Stimulated activated CD4-positive, alpha-beta T cell treated with anti-CD3 and anti-CD28 coated beads, TNF-alpha, amount 100 ng/mL, for 1 hour (primary cell): ENCODE results near the gene DUOX1.

Experiments used
- DNase-seq, 3 donors: peaks; one replicate each; pipeline ENCODE4 v3.0.0-alpha.2; 2020; ENCODE audit warnings: low read depth in 3 of 3, low spot score in 1 of 3

The DUOX1 gene

GRCh38 chr15:45165536-45165935, 35.7 kb downstream of the DUOX1 start:
- no peak for DNase-seq

GRCh38 chr15:45166834-45167630, 37.2 kb downstream of the DUOX1 start:
- DNase-seq = peak; percentile 53 to 65 (median 62)

GRCh38 chr15:45167631-45168205, 37.9 kb downstream of the DUOX1 start:
- DNase-seq = no peak

- no peak for DNase-seq
Observed at GRCh38 chr15:45168286-45168685, 38.5 kb downstream of the DUOX1 start.

GRCh38 chr15:45168751-45169551, 39.2 kb downstream of the DUOX1 start:
- DNase-seq = no peak

GRCh38 chr15:45169608-45170480, 40.0 kb downstream of the DUOX1 start:
- DNase-seq = no peak

DNA sequence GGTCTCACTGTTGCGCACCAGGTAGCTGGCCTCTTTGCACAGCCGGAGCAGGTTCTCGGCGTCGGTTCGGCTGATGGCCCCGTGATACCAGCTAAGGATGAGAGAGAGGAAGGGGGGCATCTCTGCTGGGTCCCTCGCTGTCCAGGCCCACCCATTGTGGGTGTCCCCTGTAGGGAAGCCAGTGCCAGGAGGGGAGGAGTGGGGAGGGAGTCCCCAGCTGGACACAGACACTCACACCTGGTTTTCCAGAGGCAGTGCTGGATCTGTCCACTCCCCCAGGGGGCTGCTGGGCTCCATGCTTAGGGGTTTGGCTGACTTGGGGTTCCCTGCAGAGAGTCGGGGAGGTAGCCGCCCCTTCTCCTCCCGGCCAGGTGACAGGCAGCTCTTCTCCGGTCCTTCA, 42.1 kb downstream of the DUOX1 start:
- no peak for DNase-seq

DNA sequence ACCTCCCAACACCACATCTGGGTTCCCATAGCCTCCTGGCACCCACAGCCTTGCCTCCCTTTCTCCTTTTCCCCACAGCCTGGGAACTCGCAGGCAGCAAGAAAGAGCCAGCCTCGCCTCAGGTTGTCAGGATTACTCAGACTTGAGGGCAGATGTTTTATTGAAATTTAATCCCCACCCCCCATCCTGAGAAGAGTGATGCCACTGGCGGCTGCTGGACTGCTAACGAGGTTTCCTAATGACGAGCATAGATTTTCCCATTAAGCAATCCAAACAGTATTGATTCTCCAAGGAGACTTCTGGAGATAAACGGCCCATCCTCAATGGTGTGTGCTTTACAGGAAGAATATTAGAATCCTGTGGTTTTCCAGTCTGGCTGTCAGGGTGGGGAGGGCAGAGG, 44.3 kb downstream of the DUOX1 start:
- no peak for DNase-seq

DNA sequence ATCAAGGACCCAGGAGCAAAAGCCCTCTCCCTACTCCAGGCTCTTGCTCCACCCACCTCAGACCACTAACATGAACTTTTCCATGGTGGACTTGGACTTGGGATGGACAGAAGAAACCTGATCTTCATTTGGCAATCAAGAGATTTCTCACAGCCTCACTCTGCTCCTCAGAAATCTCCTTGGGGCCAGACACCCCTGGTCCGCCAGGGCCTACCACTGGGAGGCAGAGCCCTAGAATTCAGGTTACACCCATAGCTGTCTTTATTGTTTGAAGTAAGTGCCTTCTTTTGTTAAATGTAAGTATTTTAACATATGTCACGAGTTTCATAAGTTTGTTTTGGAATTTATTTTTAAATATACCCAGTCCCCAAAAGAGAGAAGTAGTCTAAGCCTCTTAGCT, 44.8 kb downstream of the DUOX1 start:
- no peak for DNase-seq

DNA sequence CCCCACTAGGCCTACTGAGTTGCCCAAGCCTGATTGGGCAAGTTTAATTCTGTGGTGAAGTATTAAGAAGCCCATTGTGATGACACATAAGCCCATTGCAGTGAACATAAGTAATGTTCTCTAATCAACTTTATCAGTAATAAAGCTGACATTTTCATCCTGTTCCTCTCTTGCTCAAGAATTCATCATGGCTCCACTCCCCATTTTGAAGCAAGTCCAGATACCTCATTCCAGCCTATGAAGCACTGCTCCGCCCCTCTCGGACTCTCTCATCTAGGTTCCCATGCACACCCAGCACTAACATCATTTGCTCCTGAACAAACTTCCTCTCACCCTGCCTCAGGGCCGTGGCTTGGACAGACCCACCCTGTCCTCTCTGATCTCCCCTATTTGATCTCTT, 47.5 kb downstream of the DUOX1 start:
- no peak for DNase-seq

DNA sequence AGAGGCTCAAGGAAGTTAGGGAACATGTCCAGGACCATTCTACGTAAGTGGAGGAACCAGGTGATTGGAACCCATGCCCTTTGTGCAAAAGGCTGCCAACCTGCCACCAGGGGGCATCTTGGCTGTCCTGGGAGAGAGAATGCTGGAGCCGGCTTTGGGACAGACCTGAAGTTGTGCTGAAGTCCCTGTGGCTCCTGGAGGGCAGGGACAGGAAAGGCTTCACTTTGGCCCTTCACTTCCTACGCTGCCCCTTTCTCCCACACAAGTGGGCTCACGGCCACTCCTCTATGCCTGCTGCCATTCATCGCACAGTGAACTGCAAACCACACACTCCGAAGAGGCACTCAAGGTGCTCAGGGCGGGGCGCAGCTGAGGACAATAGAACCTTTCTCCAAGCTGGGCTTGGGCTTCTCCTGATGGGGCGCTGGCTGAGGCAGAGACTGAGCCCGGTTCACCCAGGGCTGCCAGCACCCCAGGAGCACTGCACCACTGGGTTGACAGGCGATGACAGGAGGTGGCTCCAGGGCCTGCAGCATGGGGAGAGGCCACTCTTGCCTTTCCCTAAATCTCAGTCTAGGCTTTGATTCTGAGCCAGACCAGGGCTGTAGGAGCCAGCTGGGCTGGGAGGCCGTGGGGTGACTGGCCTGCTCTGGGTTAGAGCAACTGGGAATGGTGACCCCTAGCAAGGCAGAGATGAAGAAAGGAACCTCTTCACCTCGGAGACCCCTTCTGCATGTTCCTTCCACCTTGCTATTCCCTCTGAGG, 49.6 kb downstream of the DUOX1 start:
- DNase-seq = peak in 1 of 3 donors; percentile 41

DNA sequence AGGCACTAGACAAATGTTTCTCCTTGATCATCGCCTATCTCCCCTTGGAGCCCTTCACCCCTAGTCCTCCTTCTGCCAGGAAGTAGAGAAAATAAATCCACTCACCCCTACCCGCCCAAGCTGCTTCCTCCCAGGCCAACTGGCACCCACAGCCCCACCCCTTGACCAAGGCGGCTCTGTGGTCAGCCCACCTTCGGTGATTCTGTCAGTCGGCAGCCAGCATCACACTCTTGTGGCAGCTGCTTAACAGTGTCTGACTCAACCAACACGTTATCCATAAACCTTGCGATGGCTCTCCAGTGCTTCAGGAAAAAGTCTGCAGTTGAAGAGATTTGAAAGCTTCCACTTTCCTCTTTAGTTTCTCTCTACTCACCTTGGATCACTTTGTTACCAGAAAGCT, 50.4 kb downstream of the DUOX1 start:
- no peak for DNase-seq

DNA sequence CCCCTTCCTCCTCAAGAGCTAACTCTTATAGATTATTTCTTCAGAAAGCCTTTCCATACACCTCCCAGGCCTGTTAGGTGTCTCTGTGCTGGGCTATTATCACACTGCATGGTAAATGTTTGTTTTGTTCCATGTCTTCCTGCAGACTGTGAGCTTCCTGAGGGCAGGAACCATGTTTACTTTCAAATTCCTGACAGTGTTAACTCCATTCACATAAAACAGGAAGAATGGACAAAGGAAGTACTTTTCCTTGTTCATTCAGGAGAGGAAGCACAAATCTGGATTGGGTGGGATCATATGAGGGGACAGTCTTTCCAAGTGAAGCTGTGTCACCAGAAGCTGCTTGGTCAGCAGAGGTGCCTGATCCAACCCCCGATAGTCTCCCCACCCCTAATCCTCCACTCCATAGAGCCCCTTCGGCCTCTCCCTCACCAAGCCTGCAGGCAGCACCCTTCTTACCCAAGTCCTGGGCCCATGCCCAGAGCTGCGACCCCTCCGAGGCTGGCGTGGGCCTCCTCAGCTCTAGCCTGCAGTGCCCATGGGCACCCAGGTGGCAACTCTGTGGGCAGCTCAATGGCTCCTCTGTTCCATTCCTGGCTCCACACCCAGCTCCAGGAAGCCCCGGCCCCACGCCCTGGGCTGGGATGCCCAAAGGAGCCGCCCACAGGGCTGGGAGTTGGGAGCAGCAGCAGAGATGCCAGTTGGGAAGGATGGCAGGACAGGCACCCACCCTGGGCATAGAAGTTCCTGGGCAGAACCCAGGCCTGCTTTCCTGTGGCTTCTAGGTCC, 51.0 kb downstream of the DUOX1 start:
- no peak for DNase-seq

GRCh38 chr15:45181491-45182285, 51.9 kb downstream of the DUOX1 start:
- DNase-seq = no peak

DNA sequence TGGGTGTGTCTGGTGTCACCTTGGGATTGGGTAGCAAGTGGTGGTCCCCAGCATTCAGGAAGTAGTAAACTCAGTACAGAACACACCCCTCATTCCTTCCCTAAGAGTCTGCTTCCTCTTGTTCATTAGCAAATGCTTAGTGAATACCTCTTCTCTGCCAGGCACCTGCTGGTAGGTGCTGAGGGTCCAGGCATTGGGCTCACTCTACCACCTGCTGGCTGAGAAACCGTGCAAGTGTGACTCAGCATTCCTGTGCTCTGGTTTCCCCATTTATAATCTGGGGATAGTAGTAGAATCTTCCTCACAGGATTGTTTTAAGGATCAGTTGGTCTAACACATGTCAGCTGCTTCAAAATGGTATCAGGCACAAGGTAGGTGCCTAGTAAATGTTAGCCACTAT, 53.2 kb downstream of the DUOX1 start:
- no peak for DNase-seq

DNA sequence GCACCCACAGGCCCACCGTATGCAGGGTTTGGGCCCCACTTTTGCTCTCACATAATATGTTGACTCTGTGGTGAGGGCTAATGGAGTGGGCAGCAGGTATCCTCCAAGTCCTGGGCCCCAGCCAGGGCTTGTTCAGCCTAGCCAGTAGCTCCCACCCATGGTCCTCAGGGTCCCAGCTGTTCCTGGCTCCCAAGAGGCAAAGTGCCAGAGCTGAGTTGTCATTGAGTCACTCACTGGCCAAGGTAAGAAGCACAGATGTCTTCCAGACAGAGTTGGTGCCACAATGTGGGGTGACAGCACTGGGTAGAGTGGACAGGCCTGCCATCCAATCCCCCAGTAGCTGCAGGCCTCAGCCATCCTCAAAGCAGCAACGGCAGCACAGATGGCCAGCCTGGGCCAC, 53.7 kb downstream of the DUOX1 start:
- no peak for DNase-seq

GRCh38 chr15:45184562-45185041, 54.8 kb downstream of the DUOX1 start:
- DNase-seq = no peak

- no peak for DNase-seq
Observed at GRCh38 chr15:45185069-45185779, 55.4 kb downstream of the DUOX1 start.
